Spinal cord (tissue), 10 donors: ENCODE data around the gene ALDH1L2. TPM values are rescaled to one million over a fixed set of nuclear protein-coding genes. Genes with fewer than 3 reads are reported as not detected.

Experiments
- DNase-seq, 6 donors: peaks; one replicate each; pipeline versions ENCODE4 v3.0.0 to v3.0.0-alpha.2; 2013 to 2015; ENCODE audit warnings: low spot score in 6 of 6, low read depth in 4 of 6
- H3K27ac ChIP-seq: one replicate; pipeline ENCODE4 v1.5.1; 2013; ENCODE audit warnings: low read depth, low read length, control low read depth
- H3K27me3 ChIP-seq: one replicate; pipeline ENCODE4 v1.6.1; 2013; ENCODE audit warnings: low read length; ENCODE audit not compliant: control insufficient read depth, insufficient read depth
- H3K36me3 ChIP-seq: one replicate; pipeline ENCODE4 v1.6.1; 2013; ENCODE audit warnings: low read length; ENCODE audit not compliant: control insufficient read depth, insufficient read depth
- H3K4me1 ChIP-seq: one replicate; pipeline ENCODE4 v1.6.1; 2013; ENCODE audit warnings: low read length; ENCODE audit not compliant: control insufficient read depth, insufficient read depth
- H3K4me3 ChIP-seq: one replicate; pipeline ENCODE4 v1.5.1; 2013; ENCODE audit warnings: low read depth, low read length, control low read depth
- H3K9me3 ChIP-seq: one replicate; pipeline ENCODE4 v1.6.1; 2013; ENCODE audit warnings: low read length; ENCODE audit not compliant: control insufficient read depth, insufficient read depth
- WGBS: methylation state at CpG from one replicate; pipeline ENCODE4 v1.1.5; 2013; ENCODE audit warnings: missing lambda C conversion rate; ENCODE audit not compliant: insufficient coverage; 5-methylcytosine and 5-hydroxymethylcytosine counted together
- polyA plus RNA-seq, 2 donors: library from polyadenylated mRNA; unstranded; fragments of 120-200 nt; gene quantifications; one replicate each; pipeline ENCODE4 v1.2.1, GENCODE V29; 2013; ENCODE audit not compliant: insufficient read length in 2 of 2
- total RNA-seq, 2 donors: library from RNA; depleted of rRNA in 1 of 2; stranded (reverse); fragments of 120-200 nt in 1 of 2; fragments of >200 nt in 1 of 2; gene quantifications; one replicate each; pipeline versions ENCODE4 v1.2.3 to v1.2.4, GENCODE V29; 2013 to 2014
- donor health status: healthy.

Gene ALDH1L2
- total and polyA plus RNA-seq, 4 donors = 9.1 to 13.2 (median 9.5) TPM

GRCh38 chr12:105071981-105072380, 12.3 kb downstream of the ALDH1L2 start:
- H3K36me3 ChIP-seq = no peaks in the 10 kb centered on the region
- no peaks in the 10 kb centered on the region for H3K27me3 ChIP-seq
- no peaks in the 10 kb centered on the region for H3K9me3 ChIP-seq
- H3K27ac ChIP-seq = no peak overlapping the region
- H3K4me3 ChIP-seq = no peak overlapping the region
- H3K4me1 ChIP-seq = no peaks in the 10 kb centered on the region
- no CpG with 5 or more reads among the region's 3 CpGs for WGBS
- no peak for DNase-seq

- no peaks in the 10 kb centered on the region for H3K9me3 ChIP-seq
- no peak overlapping the region for H3K4me3 ChIP-seq
- no peaks in the 10 kb centered on the region for H3K27me3 ChIP-seq
- peaks cover 2% of the 10 kb centered on the region for H3K36me3 ChIP-seq
- no peak overlapping the region for H3K27ac ChIP-seq
- DNase-seq = no peak
- H3K4me1 ChIP-seq = no peaks in the 10 kb centered on the region
- 100% methylated on average over 1 of the region's 4 CpGs for WGBS
Observed at GRCh38 chr12:105069936-105070702, 14.1 kb downstream of the ALDH1L2 start.

GRCh38 chr12:105067511-105068031, 16.7 kb downstream of the ALDH1L2 start:
- H3K27me3 ChIP-seq = no peaks in the 10 kb centered on the region
- H3K4me3 ChIP-seq = no peak overlapping the region
- 55% methylated on average over 5 of the region's 6 CpGs for WGBS
- no peaks in the 10 kb centered on the region for H3K9me3 ChIP-seq
- no peak overlapping the region for H3K27ac ChIP-seq
- H3K36me3 ChIP-seq = peaks cover 6% of the 10 kb centered on the region
- no peak for DNase-seq
- no peaks in the 10 kb centered on the region for H3K4me1 ChIP-seq

- peaks cover 10% of the 10 kb centered on the region for H3K36me3 ChIP-seq
- no peak overlapping the region for H3K4me3 ChIP-seq
- no peak for DNase-seq
- H3K27me3 ChIP-seq = no peaks in the 10 kb centered on the region
- no peaks in the 10 kb centered on the region for H3K9me3 ChIP-seq
- no peak overlapping the region for H3K27ac ChIP-seq
- 78% methylated on average over 5 of the region's 7 CpGs for WGBS
- no peaks in the 10 kb centered on the region for H3K4me1 ChIP-seq
Observed at GRCh38 chr12:105064564-105065178, 19.6 kb downstream of the ALDH1L2 start.

GRCh38 chr12:105060715-105061378, 23.4 kb downstream of the ALDH1L2 start:
- no peak for DNase-seq
- Histone ChIP-seq H3K4me1 (no peaks in the 10 kb centered on the region), H3K27me3 (no peaks in the 10 kb centered on the region), H3K36me3 (peaks cover 9% of the 10 kb centered on the region), H3K27ac (no peak overlapping the region), H3K9me3 (no peaks in the 10 kb centered on the region), H3K4me3 (no peak overlapping the region)
- 90% methylated on average over 3 of the region's 11 CpGs for WGBS

GRCh38 chr12:105057174-105057573, 27.1 kb downstream of the ALDH1L2 start:
- H3K4me3 ChIP-seq = no peak overlapping the region
- H3K9me3 ChIP-seq = no peaks in the 10 kb centered on the region
- H3K4me1 ChIP-seq = no peaks in the 10 kb centered on the region
- no CpG with 5 or more reads among the region's 2 CpGs for WGBS
- peaks cover 3% of the 10 kb centered on the region for H3K36me3 ChIP-seq
- DNase-seq = no peak
- no peaks in the 10 kb centered on the region for H3K27me3 ChIP-seq
- no peak overlapping the region for H3K27ac ChIP-seq

DNA sequence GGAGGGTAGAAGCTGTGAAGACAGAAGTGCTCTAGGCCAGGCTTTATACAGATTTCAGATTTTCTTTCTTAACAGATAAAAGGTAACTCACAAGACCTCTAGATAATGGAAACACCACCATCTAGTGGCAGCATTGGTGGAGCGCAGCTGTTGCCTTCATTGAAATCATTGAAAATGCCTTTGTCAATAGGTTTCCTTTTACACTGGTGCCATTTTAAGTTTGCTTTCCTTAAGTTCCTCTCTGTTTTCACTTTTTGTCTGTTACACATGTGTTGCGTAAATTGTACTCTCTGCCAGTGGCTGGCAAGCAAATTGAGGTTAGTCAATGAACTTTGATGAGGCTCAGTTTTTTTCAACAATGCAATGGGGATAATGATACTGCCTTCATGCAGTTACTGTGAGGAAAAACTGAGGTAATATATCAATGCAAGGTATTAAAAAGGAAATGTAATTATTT, 31.1 kb downstream of the ALDH1L2 start:
- Histone ChIP-seq H3K27me3 (no peaks in the 10 kb centered on the region), H3K9me3 (no peaks in the 10 kb centered on the region)
- WGBS = 8% methylated on average over 2 of the region's 2 CpGs

DNA sequence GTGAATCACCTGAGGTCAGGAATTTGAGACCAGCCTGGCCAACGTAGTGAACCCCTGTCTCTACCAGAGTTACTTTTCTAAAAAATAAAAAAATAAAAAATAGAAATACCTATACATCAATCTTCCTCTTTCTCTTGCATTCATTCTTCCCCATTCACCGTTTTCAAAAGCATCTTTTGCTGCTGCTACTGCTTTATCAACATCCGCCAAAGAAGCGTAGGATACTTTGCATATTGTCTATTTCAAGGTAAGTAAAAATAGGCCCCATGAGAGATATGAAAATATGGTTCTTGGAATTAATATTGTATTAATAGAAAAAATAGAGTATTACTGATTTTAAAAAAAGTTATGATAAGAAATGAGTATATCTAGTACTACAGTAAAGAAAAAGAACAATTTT, 32.3 kb downstream of the ALDH1L2 start:
- H3K9me3 ChIP-seq = no peaks in the 10 kb centered on the region
- H3K36me3 ChIP-seq = no peaks in the 10 kb centered on the region
- H3K27ac ChIP-seq = no peak overlapping the region
- H3K27me3 ChIP-seq = no peaks in the 10 kb centered on the region
- DNase-seq = no peak
- H3K4me3 ChIP-seq = no peak overlapping the region
- H3K4me1 ChIP-seq = no peaks in the 10 kb centered on the region
- WGBS = no CpG with 5 or more reads among the region's 4 CpGs

More for the DNA sequence above, 31.1 kb downstream of the ALDH1L2 start:
- H3K27ac ChIP-seq = no peak overlapping the region
- no peak overlapping the region for H3K4me3 ChIP-seq
- DNase-seq = peak; percentile 61 to 96 (median 82)
- H3K4me1 ChIP-seq = no peaks in the 10 kb centered on the region
- no peaks in the 10 kb centered on the region for H3K36me3 ChIP-seq

DNA sequence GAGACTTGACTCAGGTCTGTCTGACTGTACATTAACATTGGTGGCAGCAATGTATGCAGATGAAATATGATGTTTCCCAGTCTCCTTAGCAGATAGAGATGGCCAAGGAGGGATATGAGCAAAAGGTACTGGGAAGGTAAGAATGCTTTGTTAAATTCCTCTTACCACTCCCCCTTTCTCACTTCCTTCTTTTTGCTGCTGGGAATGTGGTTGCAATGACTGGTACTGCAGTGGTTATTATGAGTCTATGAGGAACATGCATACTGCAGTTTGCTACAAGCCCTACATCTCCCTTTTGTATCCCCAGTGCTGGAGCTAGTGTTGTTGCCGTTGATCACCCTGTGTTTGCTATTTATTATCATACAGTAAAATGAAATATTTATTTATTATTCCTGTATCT, 35.9 kb downstream of the ALDH1L2 start:
- H3K4me1 ChIP-seq = no peaks in the 10 kb centered on the region
- H3K27ac ChIP-seq = no peak overlapping the region
- DNase-seq = no peak
- WGBS = no CpG with 5 or more reads among the region's 1 CpG
- no peaks in the 10 kb centered on the region for H3K36me3 ChIP-seq
- no peaks in the 10 kb centered on the region for H3K27me3 ChIP-seq
- no peak overlapping the region for H3K4me3 ChIP-seq
- H3K9me3 ChIP-seq = no peaks in the 10 kb centered on the region
